HG03469 (cell line): ENCODE data around the gene LCP1.

Experiments
- ATAC-seq: cut with Tn5 transposase; IDR thresholded peaks from one replicate; pipeline ENCODE4 v1.9.1; 2021; ENCODE audit warnings: mild to moderate bottlenecking, moderate library complexity, moderate number of reproducible peaks; ENCODE audit not compliant: unreplicated experiment

LCP1 gene

DNA sequence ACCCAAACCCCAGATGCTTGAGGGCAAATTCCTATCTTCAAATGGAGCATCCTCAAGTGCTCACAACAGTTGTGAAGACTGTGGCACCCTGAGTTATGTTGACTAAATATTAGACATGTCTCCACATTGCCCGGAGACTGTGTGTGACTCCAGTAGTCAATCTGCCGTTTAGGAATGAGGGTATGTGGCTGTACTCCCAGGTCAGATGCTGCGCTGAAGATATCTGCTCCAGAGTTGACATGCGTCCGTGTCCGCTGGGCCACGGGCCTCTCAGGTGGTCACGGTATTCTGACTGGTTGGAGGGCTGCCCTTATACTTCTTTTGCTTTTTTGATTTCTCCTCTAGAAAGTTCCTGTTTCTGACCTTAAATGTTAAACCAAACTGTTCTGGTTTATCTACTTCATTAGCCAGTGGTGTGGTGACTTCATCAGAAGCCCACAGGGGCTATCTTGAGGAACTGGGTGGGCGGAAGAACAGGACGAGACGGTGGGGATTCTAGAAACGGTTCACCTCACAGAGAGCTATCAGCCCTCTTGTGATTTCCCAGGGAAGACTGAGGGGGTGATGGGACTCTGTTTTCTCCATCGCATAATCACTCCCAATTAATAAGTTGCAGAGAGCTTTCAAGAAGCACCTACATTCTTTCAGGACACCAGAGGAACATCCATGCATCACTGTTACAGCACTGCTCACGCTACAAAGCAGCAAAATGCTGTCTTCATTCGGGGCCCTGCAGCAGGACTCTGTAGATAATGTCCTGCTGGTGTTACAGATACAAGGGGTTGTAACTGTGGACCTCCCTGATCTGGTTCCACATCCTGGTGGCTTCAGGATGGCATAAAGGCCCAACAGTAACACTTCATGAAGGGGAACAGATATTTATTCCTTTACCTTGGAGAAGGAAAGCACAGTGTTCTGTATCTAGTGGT lies 1.3 kb upstream of the LCP1 start:
- no peak for ATAC-seq

DNA sequence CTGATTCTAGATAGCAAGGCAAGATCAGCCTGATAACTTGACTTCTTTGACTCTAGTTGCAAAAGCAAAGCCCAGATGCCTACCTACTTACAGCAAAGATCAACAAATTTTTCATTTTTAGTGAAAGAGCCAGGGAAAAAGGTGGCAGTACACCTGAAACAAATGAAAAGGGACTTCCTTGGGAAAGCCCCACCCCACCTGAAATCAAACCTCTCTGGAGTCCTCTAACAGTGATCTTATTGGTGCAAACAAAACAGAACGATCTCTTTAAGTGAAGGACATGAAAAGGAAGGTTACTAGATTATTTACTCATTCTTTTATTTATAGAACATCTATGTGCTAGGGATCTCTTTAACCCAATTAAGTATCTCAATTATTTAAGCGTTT lies 507 bp upstream of the LCP1 start:
- ATAC-seq: no peak

DNA sequence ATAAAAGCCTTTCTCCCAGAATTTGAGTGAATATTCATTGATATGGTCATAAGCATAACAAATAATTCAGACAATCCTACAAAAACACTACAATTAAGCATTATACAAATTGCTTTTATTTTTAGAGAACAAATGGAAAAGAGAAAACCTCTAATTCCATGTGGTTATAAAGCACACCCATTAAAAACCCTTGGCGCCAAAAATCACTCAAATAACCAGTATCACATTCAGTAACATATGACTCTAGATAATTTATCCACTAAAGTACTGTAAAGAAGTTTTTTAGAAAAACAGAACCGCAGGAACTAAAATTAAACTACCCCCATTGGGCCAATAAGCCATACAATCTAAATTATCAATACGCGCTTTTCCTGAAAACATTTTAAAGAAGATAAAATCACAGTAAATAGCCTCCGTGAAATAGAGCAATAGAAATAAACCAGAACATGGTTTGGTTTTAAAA lies 569 bp downstream of the LCP1 start:
- ATAC-seq: no peak

DNA sequence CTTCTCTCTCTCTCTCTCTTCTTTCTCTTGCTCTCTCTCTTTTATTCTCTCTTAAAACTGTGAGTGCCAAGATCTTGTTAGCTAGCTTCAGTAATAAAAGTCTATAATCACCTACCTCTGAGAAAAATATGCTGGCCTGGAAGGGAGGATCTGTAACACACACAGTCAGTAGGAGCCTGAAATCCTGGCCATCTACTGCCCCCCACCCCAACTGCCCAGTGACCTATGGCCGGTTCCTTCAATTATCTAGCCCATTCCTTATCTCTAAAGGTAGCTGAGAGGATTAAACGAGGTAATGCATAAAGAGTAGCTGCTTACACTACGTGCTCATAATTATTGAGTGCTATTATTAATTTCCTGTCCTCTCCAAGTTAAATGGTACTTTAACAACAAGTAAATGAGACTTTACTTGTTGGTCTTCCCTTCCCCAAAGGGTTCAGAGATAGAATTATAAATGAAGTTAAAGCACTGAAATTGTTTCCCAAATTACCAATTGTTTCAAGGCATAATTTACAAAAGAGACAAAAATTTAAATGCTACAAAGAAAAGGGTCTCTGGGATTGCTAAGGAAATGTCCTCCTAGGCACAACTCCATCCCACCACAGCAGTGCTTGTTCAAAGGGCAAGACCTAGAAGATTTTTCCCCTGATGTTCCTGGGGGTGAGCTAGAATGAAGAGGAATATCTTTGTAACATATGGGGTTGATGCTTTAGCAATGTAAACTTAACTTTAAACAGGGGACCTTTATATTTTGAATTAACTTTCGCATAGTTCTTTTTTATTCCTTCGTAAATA lies 1.8 kb downstream of the LCP1 start:
- ATAC-seq: no peak

DNA sequence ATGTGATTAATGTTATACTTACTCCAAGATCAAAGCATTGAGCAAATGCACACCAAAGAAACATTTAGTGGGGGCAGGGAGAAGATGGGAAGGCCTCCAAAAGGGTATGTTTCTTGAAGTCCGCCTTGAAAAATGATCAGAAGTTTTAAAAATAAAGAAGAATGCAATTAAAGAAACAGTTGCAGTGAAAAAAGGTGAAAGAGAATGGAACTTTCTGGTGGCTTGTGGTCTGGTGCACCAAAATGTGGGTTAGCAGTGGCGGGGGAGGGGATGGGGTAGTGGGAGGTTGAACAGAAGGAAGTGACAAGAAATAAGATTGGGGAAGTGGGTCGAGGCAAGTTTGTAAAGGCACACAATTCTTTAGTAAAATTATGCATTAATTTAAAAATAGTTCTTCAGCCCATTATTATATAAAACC lies 2.5 kb downstream of the LCP1 start:
- no peak for ATAC-seq

DNA sequence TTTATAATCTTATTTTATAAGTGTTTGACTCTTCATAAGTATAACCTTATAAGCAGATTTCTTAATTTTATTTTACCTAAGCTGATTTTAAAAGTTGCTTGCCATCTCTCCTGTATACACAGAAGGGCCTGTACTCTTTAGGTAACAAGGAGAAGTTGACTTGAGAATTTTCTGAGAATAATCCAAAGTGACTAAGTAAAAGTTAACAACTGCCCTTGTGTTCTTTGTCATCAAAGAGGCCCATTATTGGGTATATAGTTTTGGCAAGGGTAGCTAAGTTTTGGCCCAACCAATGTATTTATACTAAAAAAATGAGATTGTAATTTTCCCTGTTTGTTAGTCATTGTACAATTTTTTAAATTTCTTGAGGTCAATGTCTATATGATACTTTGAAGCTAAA lies 3.2 kb downstream of the LCP1 start:
- no peak for ATAC-seq

DNA sequence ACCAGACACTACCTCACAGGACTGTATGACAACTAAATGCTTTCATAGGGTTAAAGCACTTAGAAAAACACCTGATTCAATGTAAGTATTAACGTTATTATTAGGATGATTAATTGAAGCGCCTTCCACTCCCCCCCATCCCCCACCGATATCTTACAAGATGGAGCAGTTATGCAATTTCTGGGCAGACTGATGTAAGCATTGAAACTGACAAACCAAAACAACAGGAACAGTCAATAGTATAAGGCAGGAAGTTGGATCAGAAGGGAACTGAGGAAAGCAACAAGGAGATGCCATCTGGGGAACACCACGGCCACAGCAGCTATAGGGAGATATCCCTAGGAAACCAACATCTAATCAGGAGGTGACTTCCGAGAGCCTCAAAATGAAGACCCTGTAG lies 3.8 kb downstream of the LCP1 start:
- no peak for ATAC-seq

DNA sequence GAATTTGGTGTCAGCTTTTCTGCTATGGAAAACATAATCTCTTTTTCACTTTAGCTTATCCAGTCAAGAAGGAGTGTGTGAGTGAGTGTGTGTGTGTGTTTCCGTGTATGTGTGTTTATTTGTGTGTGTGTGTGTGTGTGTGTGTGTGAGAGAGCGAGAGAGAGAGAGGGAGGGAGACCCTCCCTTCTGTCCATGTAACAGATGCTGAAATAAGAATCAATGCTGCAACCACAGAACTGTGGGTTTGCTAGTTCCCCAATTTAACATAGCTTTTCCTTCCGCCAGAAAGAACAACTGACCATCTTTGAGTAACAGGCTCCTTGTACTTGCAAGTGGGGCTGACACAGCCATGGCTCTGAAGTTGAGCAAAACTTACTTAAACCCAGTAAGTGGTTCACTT lies 5.2 kb downstream of the LCP1 start:
- ATAC-seq: peak; percentile 37

DNA sequence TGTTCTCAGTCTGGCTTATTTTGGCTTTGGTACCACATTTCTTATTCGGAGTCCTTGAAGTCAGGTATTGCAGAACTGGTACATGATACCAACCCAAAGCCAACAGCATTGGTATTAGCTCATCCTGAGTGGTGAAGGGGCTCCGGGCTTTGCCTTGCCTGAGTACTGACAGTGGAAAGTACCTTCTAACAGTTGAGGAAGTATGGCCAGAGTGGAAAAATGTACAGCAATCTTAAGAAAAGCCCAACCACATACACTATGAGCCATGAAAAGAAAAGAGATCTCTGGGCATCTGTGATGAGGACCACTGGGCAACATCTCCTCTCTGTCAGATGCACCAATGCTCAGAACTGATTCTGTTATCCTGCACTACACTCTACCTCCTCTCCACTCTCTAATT lies 8.3 kb downstream of the LCP1 start:
- ATAC-seq: peak; percentile 25

DNA sequence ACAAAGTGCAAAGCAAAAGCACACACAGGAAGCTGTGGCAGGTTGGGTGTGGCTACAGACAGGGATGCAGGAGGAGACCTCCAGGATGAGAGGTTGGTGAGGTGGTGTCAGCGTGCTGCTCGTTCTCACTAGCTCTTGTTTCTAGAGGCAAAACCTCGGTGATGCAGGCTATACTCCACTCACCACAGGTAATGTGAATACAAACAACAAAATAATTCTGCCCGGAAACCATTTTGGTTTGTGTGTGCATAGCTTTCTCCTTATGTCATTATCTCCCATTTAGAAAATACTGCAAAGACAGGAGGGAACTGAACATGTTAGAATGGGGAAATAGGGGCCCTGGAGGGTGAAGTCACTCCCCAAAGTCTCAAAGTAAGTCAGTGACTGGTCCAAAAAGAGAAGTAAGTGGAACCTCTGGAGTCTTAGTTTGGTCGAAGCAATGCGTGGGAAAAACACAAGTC lies 9.4 kb downstream of the LCP1 start:
- ATAC-seq: no peak

DNA sequence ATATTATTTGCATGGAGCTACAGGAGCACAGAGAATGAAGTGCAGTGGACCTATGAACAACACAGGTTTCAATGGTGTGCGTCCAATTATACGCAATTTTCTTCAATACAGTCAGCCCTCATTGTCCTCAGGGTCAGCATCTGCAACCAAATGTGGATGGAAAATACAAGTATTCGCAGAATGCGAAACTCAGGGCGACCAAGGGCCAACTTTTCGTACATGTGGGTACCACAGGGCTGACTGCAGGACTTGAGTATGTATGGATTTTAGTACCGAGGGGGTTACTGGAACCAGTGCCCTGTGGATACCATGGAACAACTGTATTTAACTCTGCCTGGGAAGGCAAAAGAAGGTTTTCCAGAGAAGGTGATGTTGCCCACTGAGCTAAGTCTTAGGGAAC lies 10.2 kb downstream of the LCP1 start:
- no peak for ATAC-seq

DNA sequence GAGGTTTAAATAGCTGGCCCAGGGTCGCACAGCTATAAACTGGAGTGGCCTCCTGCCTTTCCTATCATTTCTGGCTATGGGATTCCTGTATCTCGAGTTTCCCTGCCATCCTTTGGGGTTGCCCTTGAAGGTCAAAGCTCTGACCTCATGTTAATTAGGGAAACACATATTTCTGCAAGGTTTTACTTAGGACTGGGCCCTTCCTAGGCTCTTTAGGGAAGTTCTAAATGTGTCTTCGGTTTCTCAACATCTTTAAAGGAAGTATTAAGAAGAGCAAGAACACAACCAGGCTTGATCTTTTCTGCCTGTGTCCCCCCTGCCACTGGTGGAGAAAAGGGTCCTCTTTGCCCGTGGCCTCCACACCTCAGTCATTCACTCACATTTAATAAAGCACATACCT lies 10.8 kb downstream of the LCP1 start:
- no peak for ATAC-seq

DNA sequence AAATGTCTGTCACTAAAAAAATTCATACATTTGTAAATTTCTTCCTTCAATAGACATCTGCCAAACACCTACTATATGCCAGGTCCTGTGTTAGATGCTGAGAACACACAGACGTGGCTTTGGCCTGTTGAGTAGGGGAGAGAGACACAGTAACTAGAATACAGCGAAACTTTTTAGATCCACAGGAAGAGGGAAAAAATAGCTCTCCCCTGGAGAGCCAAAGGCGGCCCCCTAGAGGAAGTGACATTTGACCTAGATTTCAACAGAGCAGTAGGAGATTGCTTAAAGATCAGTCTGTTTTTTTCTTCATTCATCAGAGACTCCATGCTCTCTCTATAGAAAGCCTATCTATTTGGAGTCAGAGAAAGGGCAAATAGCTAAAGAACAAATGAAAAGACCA lies 11.3 kb downstream of the LCP1 start:
- no peak for ATAC-seq

DNA sequence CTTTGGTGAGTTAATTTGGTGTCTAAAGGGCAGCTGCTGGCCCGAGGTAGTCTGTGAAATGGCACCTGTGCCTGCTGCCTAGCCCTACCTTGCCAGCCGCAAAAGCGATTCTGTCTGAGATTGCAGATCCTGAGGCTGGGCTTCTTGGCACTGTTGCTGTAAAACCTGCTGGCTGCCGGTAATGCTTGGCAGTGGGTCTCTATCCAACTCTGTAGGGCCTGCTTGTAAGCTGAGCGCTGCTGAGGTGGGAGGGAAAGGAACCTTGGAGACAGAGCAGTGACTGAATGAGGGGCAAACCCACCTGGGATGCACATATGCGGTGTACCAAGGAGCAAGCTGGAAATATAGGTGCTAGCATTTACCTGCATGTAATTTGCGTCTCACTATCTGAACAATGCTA lies 11.7 kb downstream of the LCP1 start:
- no peak for ATAC-seq

DNA sequence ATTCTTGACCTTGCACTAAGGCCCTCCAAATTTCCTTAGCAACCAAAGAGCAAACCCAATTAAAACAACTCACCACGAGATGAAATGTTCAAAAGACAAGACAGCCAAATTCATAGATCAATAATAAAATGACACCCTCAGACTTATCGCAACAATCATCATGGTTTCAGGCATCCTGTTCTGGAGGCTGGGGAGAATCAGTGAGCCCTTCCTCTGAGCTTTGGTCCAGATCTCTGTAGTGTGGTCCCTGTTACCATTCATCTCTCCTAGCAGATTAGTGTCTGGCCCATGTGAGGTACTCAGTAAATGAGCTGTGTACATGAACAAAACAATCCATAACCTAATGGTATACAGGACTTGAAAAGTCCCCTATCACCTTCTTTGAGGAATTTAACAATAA lies 12.2 kb downstream of the LCP1 start:
- no peak for ATAC-seq

DNA sequence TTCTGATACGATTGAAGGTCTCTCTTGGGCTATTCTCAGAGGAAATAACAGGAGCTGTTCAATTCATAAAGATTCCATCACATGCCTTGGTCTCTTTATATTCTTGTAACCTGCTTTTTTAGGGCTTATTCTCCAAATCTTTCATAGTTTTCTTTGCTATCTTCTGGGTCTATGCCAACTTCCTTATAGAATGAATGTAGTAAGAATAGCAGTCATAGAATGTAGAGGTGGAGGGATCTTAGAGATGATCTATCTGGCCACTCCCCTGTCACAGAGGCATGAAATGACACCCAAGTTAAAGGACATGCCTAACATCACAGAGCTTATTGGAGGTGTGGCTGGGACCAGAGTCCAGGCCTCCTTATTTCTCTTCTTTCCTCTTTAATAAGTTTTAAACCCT lies 13.2 kb downstream of the LCP1 start:
- ATAC-seq: no peak

DNA sequence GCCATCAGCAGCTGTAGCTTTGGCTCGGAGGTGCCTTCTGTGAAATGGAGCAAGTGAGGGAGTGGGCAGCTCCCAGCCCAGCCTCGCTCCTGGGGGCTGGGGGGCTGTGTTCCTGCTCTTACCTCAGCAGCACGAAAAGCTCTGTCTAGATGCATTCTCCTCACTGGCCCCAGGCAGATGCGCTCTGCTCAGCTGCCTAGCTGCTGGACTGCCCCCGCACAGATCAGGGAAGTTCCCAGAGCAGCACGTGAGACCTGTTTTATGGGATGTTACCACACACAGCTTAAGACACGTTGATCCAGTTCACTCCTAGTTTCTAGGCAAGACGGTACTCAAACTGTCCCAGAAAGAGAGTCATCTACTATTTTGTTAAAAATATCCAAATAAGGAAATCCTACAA lies 13.6 kb downstream of the LCP1 start:
- ATAC-seq: no peak

DNA sequence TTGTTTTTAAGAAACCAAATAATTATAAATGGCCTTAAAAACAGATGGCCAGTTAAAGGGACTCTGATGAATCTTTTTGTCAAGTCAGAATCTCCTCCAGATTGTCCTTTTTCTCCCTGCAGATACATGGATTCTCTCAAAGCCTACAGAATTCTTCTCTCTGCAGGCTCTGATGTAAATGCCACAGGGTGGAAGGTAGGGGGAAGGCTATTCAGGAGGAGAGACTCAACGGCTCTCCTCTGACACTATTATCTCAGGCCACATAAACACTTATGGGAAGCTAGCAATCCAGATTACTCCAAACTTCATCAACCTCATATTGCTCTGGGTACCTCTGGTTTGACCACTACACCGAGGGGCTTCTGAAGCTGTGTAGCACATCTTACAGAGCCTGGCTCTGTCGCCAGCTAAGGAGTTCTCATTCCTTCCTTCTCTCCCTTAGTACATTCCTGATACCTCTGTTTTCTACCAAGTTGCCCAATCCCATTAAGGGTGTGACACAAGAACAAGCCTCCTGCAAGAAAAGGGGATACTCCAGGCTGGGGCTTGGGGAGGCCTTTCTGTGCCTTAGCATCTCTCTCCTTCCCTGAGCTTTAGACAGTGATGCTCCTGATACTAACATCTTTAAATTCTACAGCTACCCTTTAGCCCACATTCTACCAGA lies 14.9 kb downstream of the LCP1 start:
- ATAC-seq: no peak

DNA sequence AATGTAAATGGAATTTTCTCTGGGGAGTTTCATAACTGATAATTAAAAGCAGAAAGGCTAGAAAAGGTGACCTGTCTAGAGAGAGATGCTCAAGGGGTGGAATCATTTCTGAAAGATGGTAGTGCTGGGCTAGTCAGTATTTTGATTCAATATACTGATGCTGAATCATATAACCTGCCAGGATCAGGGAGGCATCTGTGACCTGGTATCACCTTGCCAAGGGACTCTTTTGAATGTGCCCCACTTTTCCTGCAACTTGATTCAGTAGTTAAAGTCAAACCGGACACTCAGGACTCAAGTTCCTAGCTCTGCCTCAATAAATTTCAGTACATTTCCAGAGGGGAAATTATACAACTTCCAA lies 15.8 kb downstream of the LCP1 start:
- no peak for ATAC-seq

DNA sequence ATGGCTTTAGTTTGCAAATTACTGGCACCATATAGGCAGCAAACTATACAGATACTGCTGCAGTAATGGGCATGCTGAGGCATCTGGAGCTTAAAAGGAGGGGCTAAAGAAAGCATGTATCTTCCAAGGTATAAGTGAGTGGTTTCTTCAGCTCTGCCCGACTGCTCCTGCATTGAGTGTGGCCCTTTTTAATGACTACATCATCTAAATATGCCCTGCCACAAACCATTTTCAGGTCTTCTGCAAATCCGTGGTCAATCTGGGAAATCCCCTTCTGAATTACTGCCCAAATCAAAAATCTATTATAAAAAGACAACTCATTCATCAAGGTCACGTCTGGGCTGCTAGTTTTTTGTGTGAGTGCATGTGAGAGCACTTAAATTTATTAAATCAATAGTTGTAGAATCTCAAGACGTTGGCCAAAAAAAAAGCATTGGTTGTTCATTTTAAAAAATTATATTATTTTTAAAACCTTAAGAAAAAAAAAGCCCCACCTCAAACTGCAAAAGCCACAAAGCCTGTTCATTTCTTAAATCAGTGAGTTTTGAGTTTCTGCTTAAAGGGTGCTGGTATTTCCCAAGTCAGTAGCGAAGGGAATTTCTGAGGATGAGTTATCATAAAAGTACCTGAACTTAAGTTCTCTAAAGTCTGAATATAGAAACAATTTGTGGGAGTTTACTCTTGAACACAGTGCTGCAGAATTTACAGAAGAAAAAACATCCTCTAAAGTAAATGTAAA lies 16.3 kb downstream of the LCP1 start:
- ATAC-seq: peak; percentile 43

DNA sequence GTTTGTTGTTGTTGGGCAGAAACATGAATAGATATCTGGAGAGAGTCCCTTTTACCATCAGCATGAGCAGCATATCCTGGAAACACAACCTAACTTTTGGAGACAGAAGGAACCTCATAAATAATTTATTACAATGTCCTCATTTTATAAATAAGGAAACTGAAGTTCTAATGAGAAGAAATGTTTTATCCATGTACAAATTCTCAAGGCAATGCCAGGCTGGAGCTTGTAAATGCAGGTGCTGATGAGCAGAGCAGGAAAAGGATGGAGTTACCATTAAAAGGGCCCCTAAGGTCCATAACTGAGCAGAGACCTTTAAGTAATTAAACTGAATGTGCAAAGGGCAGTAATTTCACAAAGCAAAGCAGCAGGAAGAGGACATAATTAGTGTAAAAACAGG lies 17.3 kb downstream of the LCP1 start:
- no peak for ATAC-seq
